HG03457 (cell line): ENCODE measurements around the gene ADIPOR1.

Experiments
- ATAC-seq: cut with Tn5 transposase; IDR thresholded peaks from one replicate; pipeline ENCODE4 v1.9.1; 2021; ENCODE audit warnings: moderate number of reproducible peaks; ENCODE audit not compliant: unreplicated experiment

The ADIPOR1 gene

DNA sequence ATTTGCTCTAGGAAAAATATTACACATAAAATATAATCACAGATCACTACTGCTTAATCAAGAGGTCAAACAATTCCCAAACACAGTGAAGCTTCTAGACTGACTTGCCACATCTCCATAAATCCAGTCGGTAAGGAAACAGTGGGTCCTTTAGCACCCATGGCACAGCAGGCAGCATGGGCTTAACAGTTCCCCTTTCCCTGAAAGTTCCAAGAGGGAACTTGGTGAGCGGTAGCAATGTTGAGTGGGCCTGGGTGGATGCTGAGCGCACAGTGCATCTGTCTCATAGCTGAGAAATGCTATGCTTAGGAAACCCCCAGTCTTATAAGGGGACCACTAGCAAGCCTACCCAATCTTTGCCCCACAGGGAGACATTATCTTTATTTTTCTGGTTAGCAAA lies 16.7 kb upstream of the ADIPOR1 start:
- no peak for ATAC-seq

DNA sequence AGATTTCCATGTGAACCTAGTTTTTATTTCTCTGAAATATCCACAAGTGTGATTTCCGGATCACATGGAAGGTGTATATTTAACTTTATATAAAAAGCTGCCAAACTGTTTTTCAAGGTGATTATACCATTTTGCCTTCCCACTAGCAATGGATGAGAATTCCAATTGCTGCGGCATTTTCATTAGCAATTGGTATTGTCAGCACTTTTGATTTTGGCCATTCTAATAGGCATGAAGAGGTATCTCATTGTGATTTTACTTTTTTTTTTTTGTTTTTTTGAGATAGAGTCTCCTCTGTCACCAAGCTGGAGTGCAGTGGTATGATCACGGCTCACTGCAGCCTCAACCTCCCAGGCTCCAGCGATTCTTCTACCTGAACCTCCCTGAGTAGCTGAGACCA lies 13.9 kb upstream of the ADIPOR1 start:
- ATAC-seq, result no peak

DNA sequence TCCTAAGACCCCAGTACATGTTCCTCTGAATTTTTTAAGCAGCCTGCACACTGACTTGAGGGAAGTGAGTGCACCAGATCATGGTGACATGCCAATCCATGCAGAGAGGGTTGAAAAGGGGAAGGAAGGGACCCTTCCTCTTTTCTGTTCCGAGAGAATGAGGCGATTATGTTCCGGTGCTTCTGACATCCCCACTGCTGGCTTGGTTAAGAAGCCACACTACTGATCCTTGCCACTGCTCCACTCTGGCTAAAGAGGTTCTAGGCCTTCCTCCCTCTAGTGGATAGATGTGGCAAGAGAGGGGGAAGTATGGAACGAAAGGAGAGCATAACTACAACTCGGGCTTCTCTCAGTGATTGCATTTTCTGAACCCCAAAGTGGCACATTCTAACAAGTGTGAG lies 10.8 kb upstream of the ADIPOR1 start:
- no peak for ATAC-seq

- ATAC-seq, result no peak
Measured at GRCh38 chr1:202968351-202968750, 10.2 kb upstream of the ADIPOR1 start.

DNA sequence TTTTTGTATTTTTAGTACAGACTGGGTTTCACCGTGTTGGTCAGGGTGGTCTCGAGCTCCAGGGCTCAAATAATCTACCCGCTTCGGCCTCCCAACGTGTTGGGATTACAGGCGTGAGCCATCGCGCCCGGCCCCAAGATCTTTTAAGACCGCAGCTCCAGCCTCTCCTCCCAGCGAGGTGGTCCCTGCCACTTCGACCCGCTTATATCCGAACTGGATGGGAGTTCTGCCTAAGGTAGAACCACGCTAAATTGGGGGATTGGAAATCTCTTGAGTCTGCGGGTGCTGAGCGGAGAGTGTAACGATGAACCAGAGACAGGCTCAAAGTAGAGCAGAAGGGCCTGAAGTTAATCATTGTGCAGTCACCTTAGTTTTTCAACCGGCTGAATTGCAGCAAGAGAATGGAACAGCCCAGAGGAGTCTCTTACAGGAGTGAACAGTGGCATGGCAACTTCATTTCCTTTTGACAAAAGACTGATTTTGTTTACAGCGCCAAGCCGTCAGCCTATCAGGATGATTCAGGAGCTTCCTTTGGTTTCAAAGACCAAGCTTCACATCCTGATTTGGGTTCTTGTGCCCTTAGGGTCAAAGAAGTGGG lies 9.7 kb upstream of the ADIPOR1 start:
- no peak for ATAC-seq

GRCh38 chr1:202966006-202966898 lies 8.1 kb upstream of the ADIPOR1 start:
- ATAC-seq, result no peak

- ATAC-seq, result no peak
Measured at GRCh38 chr1:202965422-202965821, 7.3 kb upstream of the ADIPOR1 start.

GRCh38 chr1:202964791-202965410 lies 6.8 kb upstream of the ADIPOR1 start:
- ATAC-seq, result no peak

- no peak for ATAC-seq
Measured at GRCh38 chr1:202961220-202961880, 3.2 kb upstream of the ADIPOR1 start.

- ATAC-seq, result no peak
Measured at GRCh38 chr1:202959276-202959620, 1.1 kb upstream of the ADIPOR1 start.

GRCh38 chr1:202958544-202959275 lies 598 bp upstream of the ADIPOR1 start:
- ATAC-seq, result no peak

- no peak for ATAC-seq
Measured at GRCh38 chr1:202956969-202957368, 1.1 kb downstream of the ADIPOR1 start.

DNA sequence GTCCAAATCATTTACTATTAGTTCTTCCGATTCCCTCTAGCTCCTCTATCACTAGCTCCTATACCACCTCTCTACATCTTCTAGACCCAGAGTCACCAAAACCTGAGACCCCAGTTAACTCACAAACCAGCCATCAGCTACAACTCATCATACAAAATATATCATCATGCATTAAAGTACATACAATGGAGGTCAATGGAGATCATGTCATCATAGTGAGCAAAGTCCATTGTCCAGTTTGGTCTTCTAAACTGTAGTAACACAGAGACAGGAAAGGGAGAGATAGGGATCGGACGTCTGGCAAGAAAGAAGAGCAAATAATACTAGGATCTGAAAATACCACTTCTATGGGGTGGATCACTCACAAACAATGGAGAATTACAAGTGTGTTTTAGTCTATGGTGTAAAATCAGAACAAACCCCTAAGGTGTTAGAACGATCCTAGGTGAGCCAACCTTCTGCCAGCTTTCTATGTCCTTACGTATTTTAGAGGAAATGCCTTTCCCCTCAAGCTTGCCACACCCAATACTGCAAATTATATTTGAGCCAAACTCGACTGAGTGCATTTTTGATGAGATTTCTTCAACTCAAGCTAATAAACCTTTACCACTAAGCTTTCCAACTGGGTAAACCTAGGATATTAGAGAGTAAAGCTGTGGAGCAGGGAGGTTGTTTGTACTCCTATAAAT lies 3.9 kb downstream of the ADIPOR1 start:
- ATAC-seq, result no peak

GRCh38 chr1:202953392-202953791 lies 4.7 kb downstream of the ADIPOR1 start:
- ATAC-seq, result no peak

DNA sequence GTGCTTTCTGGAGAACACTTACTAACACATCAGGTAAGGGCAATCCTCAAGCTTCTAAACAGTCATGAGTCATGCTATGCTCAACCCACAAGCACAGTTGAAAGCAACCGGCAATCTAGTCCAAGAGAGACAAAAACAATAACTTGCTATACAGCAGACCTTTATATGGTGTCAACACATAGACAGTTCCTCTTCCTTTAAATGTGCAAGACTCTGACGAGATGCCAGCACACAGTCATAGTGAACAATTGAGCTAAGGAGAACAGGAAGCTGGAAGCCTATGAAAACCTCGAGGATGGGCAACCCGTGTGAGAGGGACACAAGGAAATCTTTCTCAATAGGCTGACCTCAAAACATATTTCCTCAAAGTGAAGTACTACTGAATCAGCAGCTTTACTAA lies 5.3 kb downstream of the ADIPOR1 start:
- ATAC-seq, result no peak

DNA sequence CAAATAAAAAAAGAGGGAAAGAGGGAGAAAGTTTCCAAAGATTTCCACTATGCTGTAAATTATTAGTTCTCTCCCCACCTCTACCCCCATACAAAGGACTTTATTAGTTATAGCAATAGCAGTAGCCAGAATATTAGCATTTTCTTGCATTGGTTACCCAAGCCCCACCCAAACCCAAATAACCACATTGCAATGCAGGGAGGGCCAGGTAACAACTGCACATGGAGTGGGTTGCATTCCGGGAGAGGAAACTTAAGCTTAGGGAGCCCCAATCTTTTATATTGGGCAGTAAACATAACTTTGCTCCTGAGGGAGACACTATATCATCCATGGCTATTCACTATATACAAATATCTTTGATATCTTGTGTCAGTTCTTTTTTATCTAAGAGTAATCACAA lies 6.0 kb downstream of the ADIPOR1 start:
- no peak for ATAC-seq

- ATAC-seq, result no peak
Measured at GRCh38 chr1:202951437-202951836, 6.7 kb downstream of the ADIPOR1 start.

DNA sequence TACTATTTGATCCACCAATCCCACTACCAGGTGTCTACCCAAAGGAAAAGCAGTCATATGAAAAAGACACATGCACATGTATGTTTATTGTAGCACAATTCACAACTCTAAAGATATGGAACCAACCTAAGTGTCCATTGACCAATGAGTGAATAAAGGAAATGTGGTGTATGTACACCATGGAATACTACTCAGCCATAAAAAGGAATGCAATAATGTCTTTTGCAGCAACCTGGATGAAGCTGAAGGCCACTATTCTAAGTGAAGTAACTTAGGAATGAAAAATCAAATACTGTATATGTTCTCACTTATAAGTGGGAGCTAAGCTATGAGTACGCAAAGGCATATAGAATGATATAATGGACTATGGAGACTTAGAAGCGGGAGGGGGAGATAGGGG lies 12.6 kb downstream of the ADIPOR1 start:
- ATAC-seq, result no peak

DNA sequence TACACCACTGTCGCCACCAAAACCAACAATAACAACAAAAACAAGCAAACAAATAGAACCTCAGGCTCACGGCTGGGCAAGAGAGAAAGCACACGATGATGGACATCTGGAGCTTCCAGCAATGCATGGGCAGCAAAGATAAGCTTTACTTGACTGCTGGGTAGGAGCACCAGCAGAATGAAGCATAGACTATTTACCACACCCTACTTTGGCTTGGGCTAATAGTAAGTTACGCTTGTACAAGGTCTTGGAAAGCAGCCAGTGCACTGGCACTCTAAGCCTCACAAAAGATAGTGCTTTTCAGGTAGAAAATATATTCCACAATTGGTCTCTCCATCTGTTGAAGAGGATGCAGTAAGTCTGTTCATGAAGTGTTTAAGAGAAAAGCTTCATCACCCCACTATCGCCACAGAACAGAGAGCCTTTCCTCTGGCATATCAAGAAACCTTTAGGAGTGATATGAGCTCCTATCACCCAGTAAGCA lies 13.6 kb downstream of the ADIPOR1 start:
- ATAC-seq, result no peak

DNA sequence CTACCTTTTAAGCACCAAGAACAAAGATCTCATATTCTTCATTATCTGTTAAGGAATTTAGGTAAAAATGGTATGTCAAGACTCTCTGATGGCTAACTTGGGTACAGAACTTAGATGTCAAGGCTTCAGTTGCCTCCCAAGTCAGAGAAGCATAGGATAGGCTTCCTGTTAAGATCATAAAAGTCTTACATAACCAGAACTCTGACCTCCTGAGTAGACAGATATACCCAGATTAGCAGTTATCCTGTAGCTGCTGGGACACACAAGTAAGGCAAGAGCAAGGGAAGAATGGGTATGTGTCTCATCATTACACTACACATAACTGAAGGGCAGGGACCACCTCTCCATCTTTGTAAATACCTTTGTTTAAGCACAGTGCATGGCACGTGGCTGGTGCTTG lies 15.7 kb downstream of the ADIPOR1 start:
- no peak for ATAC-seq
